Karpas-422 (cell line): ENCODE data around the gene RMND1. TPM values are rescaled to one million over a fixed set of nuclear protein-coding genes. Genes with fewer than 3 reads are reported as not detected.

Source experiments
- DNase-seq: peaks from one replicate; pipeline ENCODE4 v3.0.0-alpha.2; 2015
- H2AFZ ChIP-seq: fragments of 200-600 bp; sonication (generic); 2 replicates; pipeline ENCODE4 v1.6.1; 2014; ENCODE audit warnings: antibody characterized with exemption, low read length, mixed read lengths
- H3K27ac ChIP-seq: fragments of 200-600 bp; sonication (generic); 2 replicates; pipeline ENCODE4 v1.5.1; 2014; ENCODE audit warnings: mild to moderate bottlenecking, low read length, moderate library complexity
- H3K27me3 ChIP-seq: fragments of 200-600 bp; sonication (generic); 2 replicates; pipeline ENCODE4 v1.6.1; 2014; ENCODE audit warnings: low read length, mixed read lengths
- H3K36me3 ChIP-seq: fragments of 200-600 bp; sonication (generic); 2 replicates; pipeline ENCODE4 v1.6.1; 2014; ENCODE audit warnings: low read length, mixed read lengths; ENCODE audit not compliant: insufficient read depth
- H3K4me1 ChIP-seq: fragments of 200-600 bp; sonication (generic); 2 replicates; pipeline ENCODE4 v1.6.1; 2014; ENCODE audit warnings: mild to moderate bottlenecking, low read length, mixed read lengths
- H3K4me2 ChIP-seq: fragments of 200-600 bp; sonication (generic); 2 replicates; pipeline ENCODE4 v1.6.1; 2014; ENCODE audit warnings: low read length, low read depth, mild to moderate bottlenecking; ENCODE audit not compliant: poor library complexity, severe bottlenecking
- H3K4me3 ChIP-seq: fragments of 200-600 bp; sonication (generic); 2 replicates; pipeline ENCODE4 v1.5.1; 2014; ENCODE audit warnings: mild to moderate bottlenecking, antibody characterized with exemption, low read length, mixed read lengths
- H3K79me2 ChIP-seq: fragments of 200-600 bp; sonication (generic); 2 replicates; pipeline ENCODE4 v1.6.1; 2014; ENCODE audit warnings: mild to moderate bottlenecking, low read length, mixed read lengths
- H3K9ac ChIP-seq: fragments of 200-600 bp; sonication (generic); 2 replicates; pipeline ENCODE4 v1.6.0; 2014; ENCODE audit warnings: low read length
- H3K9me2 ChIP-seq: fragments of 200-600 bp; sonication (generic), shearing (Covaris generic); replicated peaks from 2 replicates; pipeline ENCODE4 v1.6.0; 2014; ENCODE audit warnings: mild to moderate bottlenecking, low read length, moderate library complexity; ENCODE audit not compliant: insufficient read depth
- H3K9me3 ChIP-seq: fragments of 300-700, 200-600 bp; sonication (generic); 2 replicates; pipeline ENCODE4 v1.6.1; 2014; ENCODE audit warnings: low read length, mixed read lengths
- H4K20me1 ChIP-seq: fragments of 200-600 bp; sonication (generic); 2 replicates; pipeline ENCODE4 v1.6.1; 2014; ENCODE audit warnings: mild to moderate bottlenecking, antibody characterized with exemption, low read length, low read depth; ENCODE audit not compliant: insufficient read depth
- total RNA-seq: library from RNA; depleted of rRNA; stranded (reverse); fragments of >200 nt; shearing (Covaris generic); gene quantifications from 2 replicates; pipeline ENCODE4 v1.2.3, GENCODE V29; 2014; ENCODE audit warnings: low replicate concordance

The RMND1 gene
- total RNA-seq, 1 experiment from 2014 or later, result 25.3 TPM

DNA sequence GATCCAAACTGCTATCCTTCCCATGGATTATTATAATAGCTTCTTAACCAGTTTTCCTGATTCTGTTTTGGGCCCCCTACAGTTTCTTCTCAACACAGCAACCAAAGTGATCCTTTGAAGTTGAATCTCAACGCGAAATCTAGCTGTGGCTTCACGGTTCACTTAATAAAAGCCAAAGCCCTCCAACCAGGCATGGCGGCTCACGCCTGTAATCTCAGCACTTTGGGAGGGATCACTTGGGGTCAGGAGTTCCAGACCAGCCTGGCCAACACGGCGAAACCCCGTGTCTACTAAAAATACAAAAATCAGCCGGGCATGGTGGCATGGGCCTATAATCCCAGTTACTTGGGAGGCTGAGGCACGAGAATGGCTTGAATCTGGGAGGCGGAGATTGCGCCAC is 3.3 kb downstream of the RMND1 start:
- no peak overlapping the region for H3K9ac ChIP-seq
- H2AFZ ChIP-seq, result no peak overlapping the region
- no peak for DNase-seq
- no peak overlapping the region for H3K27ac ChIP-seq
- H3K4me1 ChIP-seq, result peaks cover 5% of the 10 kb centered on the region; the same call in 1 of the 2 replicates
- no peaks in the 10 kb centered on the region for H3K9me3 ChIP-seq
- H3K4me2 ChIP-seq, result no peak overlapping the region
- H3K79me2 ChIP-seq, result peaks cover 83% of the 10 kb centered on the region
- no peaks in the 10 kb centered on the region for H4K20me1 ChIP-seq
- no peaks in the 10 kb centered on the region for H3K9me2 ChIP-seq
- H3K4me3 ChIP-seq, result no peak overlapping the region
- H3K27me3 ChIP-seq, result no peaks in the 10 kb centered on the region
- H3K36me3 ChIP-seq, result peaks cover 6% of the 10 kb centered on the region; the same call in 1 of the 2 replicates

DNA sequence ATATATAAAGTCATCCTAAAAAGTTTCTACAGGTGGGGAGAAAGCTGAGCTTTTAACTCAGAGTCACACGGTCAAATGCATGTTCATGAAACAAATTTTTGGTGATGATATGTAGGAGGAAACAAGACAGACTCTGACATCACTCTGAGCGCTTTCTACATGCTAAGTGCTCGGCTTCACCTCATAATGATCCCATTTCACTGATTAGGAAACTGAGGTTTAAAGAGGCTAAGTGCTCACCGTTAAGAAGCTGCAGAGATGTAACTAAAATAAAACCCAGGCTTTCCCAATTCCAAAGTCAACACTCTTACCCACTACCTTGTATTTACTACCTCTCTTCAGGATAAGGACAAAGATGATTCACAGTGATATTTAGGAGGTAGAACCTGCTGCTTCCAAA is 4.7 kb downstream of the RMND1 start:
- Histone ChIP-seq H3K79me2 (peaks cover 84% of the 10 kb centered on the region), H2AFZ (no peak overlapping the region)

GRCh38 chr6:151445482-151445881 is 6.4 kb downstream of the RMND1 start:
- DNase-seq, result no peak
- peaks cover 9% of the 10 kb centered on the region; the same call in 1 of the 2 replicates for H3K36me3 ChIP-seq
- no peaks in the 10 kb centered on the region for H3K9me3 ChIP-seq
- no peaks in the 10 kb centered on the region for H3K27me3 ChIP-seq
- no peak overlapping the region for H3K4me3 ChIP-seq
- H3K4me1 ChIP-seq, result peaks cover 10% of the 10 kb centered on the region; the same call in 1 of the 2 replicates
- no peaks in the 10 kb centered on the region for H3K9me2 ChIP-seq
- no peak overlapping the region for H2AFZ ChIP-seq
- no peak overlapping the region for H3K27ac ChIP-seq
- peaks cover 92% of the 10 kb centered on the region for H3K79me2 ChIP-seq
- no peak overlapping the region for H3K4me2 ChIP-seq
- no peak overlapping the region for H3K9ac ChIP-seq
- no peaks in the 10 kb centered on the region for H4K20me1 ChIP-seq

More for the DNA sequence above, 4.7 kb downstream of the RMND1 start:
- no peaks in the 10 kb centered on the region for H3K27me3 ChIP-seq
- no peak overlapping the region for H3K4me2 ChIP-seq
- H3K36me3 ChIP-seq, result peaks cover 9% of the 10 kb centered on the region; the same call in 1 of the 2 replicates
- no peaks in the 10 kb centered on the region for H3K4me1 ChIP-seq
- no peaks in the 10 kb centered on the region for H4K20me1 ChIP-seq
- no peak overlapping the region for H3K27ac ChIP-seq
- no peak for DNase-seq
- no peaks in the 10 kb centered on the region for H3K9me3 ChIP-seq
- no peaks in the 10 kb centered on the region for H3K9me2 ChIP-seq
- H3K4me3 ChIP-seq, result no peak overlapping the region
- no peak overlapping the region for H3K9ac ChIP-seq

DNA sequence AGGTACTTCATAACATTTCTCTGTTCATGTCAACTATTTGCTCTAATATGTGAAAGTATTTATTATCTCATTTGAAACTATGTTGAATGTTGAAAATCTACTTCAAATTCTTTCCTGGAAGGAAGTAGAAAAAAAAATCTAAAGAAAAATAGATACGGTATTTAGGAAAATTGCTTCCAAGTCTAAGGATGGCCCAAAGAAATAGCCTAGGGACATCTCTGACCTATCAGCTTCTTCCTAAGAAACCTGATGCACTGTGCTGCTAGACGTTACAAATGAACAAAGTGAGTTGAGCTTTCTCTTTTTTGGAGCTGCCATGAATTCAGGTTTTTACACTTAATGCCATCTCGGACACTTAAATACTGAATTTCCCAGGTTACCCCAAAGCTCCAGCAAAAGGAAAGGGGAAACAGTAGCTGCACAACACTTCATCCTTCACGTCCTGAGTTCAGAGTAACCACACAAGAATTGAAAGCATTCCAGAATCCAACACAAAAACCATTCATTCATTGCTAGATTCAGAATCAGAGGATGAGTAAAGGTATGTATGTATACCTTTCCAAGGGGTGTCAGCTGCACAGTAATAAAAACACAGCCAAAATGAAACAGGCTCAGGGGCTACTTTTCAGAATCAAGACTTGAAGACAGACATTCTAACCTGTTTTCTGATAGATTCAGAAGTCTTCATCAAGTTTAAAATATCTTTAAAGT is 7.9 kb downstream of the RMND1 start:
- Histone ChIP-seq H4K20me1 (no peaks in the 10 kb centered on the region), H3K4me3 (no peak overlapping the region), H3K4me1 (peaks cover 10% of the 10 kb centered on the region; the same call in 1 of the 2 replicates), H2AFZ (no peak overlapping the region), H3K9ac (no peak overlapping the region), H3K79me2 (peaks cover 97% of the 10 kb centered on the region), H3K36me3 (peaks cover 9% of the 10 kb centered on the region; the same call in 1 of the 2 replicates), H3K27ac (no peak overlapping the region), H3K4me2 (no peak overlapping the region), H3K27me3 (no peaks in the 10 kb centered on the region), H3K9me2 (no peaks in the 10 kb centered on the region), H3K9me3 (no peaks in the 10 kb centered on the region)
- DNase-seq, result no peak

- no peaks in the 10 kb centered on the region for H4K20me1 ChIP-seq
- H3K9me2 ChIP-seq, result no peaks in the 10 kb centered on the region
- peaks cover 9% of the 10 kb centered on the region; the same call in 1 of the 2 replicates for H3K36me3 ChIP-seq
- no peaks in the 10 kb centered on the region for H3K27me3 ChIP-seq
- no peaks in the 10 kb centered on the region for H3K9me3 ChIP-seq
- H3K4me3 ChIP-seq, result no peak overlapping the region
- peaks cover 10% of the 10 kb centered on the region; the same call in 1 of the 2 replicates for H3K4me1 ChIP-seq
- no peak overlapping the region for H3K27ac ChIP-seq
- no peak overlapping the region for H2AFZ ChIP-seq
- no peak for DNase-seq
- no peak overlapping the region for H3K4me2 ChIP-seq
- H3K79me2 ChIP-seq, result peaks cover 98% of the 10 kb centered on the region
- H3K9ac ChIP-seq, result no peak overlapping the region
Measured at GRCh38 chr6:151443454-151443853, 8.5 kb downstream of the RMND1 start.

GRCh38 chr6:151442371-151442770 is 9.6 kb downstream of the RMND1 start:
- Histone ChIP-seq H3K79me2 (peaks cover 98% of the 10 kb centered on the region), H3K4me2 (no peak overlapping the region), H3K4me1 (peaks cover 10% of the 10 kb centered on the region), H3K27ac (no peak overlapping the region), H4K20me1 (no peaks in the 10 kb centered on the region), H3K9me3 (no peaks in the 10 kb centered on the region), H3K27me3 (no peaks in the 10 kb centered on the region), H2AFZ (no peak overlapping the region), H3K9ac (no peak overlapping the region), H3K9me2 (no peaks in the 10 kb centered on the region), H3K36me3 (peaks cover 9% of the 10 kb centered on the region; the same call in 1 of the 2 replicates), H3K4me3 (no peak overlapping the region)
- DNase-seq, result no peak

GRCh38 chr6:151441390-151442166 is 10.3 kb downstream of the RMND1 start:
- no peaks in the 10 kb centered on the region for H3K9me2 ChIP-seq
- DNase-seq, result no peak
- no peak overlapping the region for H3K27ac ChIP-seq
- H3K4me1 ChIP-seq, result peaks cover 18% of the 10 kb centered on the region
- no peaks in the 10 kb centered on the region for H3K9me3 ChIP-seq
- no peak overlapping the region for H2AFZ ChIP-seq
- no peak overlapping the region for H3K9ac ChIP-seq
- no peak overlapping the region for H3K4me3 ChIP-seq
- no peaks in the 10 kb centered on the region for H3K27me3 ChIP-seq
- peaks cover 98% of the 10 kb centered on the region for H3K79me2 ChIP-seq
- H4K20me1 ChIP-seq, result no peaks in the 10 kb centered on the region
- peaks cover 9% of the 10 kb centered on the region; the same call in 1 of the 2 replicates for H3K36me3 ChIP-seq
- no peak overlapping the region for H3K4me2 ChIP-seq

GRCh38 chr6:151440930-151441329 is 11.0 kb downstream of the RMND1 start:
- no peak overlapping the region for H3K27ac ChIP-seq
- no peaks in the 10 kb centered on the region for H3K27me3 ChIP-seq
- H4K20me1 ChIP-seq, result no peaks in the 10 kb centered on the region
- H3K9me3 ChIP-seq, result no peaks in the 10 kb centered on the region
- no peak overlapping the region for H3K9ac ChIP-seq
- no peak overlapping the region for H3K4me2 ChIP-seq
- no peak overlapping the region for H3K4me3 ChIP-seq
- H3K36me3 ChIP-seq, result peaks cover 14% of the 10 kb centered on the region; the same call in 1 of the 2 replicates
- peaks cover 21% of the 10 kb centered on the region for H3K4me1 ChIP-seq
- H3K79me2 ChIP-seq, result peaks cover 98% of the 10 kb centered on the region
- no peaks in the 10 kb centered on the region for H3K9me2 ChIP-seq
- DNase-seq, result peak; percentile 60
- H2AFZ ChIP-seq, result no peak overlapping the region
